SK-N-DZ (cell line): ENCODE results near the gene MDC1.
"Not testable (repeated sequence)": the region's sequence is repeated elsewhere in the genome, so short reads cannot be mapped to it uniquely, and the experiment has no call there.

Experiments used
- DNase-seq: peaks from one replicate; pipeline ENCODE4 v3.0.0-alpha.2; 2015; ENCODE audit warnings: low spot score

MDC1 gene

DNA sequence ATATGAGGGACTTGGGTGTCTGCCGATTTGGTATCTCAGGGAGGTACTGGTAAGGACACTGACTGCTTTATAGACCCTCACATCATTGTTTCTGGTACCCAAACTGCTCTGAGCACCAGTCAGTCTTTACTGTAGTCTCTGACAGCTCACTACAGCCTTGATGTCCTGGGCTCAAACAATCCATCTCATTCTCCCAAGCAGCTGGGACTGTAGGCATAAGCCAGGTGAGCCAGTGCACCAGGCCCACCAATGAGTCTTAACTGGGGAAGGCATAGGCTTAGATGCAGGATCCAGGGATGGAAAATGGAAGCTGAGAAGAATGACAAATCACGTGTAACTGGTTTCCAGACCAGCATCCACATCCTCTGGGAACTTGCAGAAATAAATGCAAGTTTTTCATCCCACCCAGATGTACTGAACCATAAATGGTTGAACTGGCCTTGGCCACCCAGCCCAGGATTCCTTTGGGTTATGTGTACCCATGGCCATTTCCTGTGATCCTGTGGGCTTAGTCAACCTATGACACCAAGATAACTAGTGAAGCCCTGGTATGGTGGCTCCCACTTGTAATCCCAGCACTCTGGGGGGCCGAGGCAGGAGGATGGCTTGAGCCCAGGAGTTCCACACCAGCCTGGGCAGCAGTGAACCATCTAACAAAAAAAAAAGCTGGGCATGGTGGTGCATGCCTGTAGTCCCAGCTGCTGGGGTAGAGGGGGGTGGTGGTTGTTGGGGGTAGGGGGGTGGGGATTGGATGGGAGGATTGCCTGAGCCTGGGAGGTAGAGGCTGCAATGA, 8.8 kb upstream of the MDC1 start:
- DNase-seq, result peak; percentile 57

- DNase-seq, result peak; percentile 34
Observed at GRCh38 chr6:30724906-30725667, 8.0 kb upstream of the MDC1 start.

DNA sequence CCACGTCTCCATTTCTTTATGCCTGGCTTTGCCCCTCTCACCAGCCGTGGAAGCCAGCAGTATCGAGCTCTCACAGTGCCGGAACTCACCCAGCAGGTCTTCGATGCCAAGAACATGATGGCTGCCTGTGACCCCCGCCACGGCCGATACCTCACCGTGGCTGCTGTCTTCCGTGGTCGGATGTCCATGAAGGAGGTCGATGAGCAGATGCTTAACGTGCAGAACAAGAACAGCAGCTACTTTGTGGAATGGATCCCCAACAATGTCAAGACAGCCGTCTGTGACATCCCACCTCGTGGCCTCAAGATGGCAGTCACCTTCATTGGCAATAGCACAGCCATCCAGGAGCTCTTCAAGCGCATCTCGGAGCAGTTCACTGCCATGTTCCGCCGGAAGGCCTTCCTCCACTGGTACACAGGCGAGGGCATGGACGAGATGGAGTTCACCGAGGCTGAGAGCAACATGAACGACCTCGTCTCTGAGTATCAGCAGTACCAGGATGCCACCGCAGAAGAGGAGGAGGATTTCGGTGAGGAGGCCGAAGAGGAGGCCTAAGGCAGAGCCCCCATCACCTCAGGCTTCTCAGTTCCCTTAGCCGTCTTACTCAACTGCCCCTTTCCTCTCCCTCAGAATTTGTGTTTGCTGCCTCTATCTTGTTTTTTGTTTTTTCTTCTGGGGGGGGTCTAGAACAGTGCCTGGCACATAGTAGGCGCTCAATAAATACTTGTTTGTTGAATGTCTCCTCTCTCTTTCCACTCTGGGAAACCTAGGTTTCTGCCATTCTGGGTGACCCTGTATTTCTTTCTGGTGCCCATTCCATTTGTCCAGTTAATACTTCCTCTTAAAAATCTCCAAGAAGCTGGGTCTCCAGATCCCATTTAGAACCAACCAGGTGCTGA, 7.0 kb upstream of the MDC1 start:
- not testable (repeated sequence) for DNase-seq

- DNase-seq, result not testable (repeated sequence)
Observed at GRCh38 chr6:30723159-30723842, 6.2 kb upstream of the MDC1 start.

- peak; percentile 81 for DNase-seq
Observed at GRCh38 chr6:30722280-30723112, 5.4 kb upstream of the MDC1 start.

DNA sequence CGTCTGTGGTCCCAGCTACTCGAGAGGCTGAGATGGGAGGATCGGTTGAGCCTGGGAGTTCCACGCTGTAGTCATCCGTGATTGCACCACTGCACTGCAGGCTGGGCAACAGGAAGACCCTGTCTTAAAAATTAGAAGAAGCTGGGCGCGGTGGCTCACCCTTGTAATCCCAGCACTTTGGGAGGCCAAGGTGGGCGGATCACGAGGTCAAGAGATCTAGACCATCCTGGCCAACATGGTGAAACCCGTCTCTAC, 4.9 kb upstream of the MDC1 start:
- DNase-seq, result not testable (repeated sequence)

- peak; percentile 83 for DNase-seq
Observed at GRCh38 chr6:30721198-30722024, 4.3 kb upstream of the MDC1 start.

DNA sequence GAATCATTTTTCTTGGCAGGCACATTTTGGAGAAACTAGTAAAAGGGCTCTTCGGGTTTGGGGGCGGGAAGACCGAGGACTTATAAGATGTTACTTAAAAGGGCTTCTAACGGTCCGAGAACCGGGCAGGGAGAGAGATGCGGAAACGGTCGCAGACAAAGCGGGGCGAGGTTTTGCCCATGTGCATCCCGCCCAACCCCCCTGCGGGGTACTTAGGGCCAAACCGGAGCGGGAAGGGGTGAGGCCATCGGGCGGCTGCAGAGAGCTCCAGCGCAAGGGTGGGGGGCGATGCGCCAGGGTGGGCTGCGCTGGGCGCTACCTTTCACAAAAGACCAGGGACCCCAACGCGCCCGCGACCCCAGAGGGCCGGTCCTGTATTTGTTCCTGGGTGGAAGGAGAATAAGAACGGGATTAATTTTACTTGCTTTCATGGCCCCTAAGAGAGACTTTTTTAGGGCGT, 3.7 kb upstream of the MDC1 start:
- peak; percentile 70 for DNase-seq

DNA sequence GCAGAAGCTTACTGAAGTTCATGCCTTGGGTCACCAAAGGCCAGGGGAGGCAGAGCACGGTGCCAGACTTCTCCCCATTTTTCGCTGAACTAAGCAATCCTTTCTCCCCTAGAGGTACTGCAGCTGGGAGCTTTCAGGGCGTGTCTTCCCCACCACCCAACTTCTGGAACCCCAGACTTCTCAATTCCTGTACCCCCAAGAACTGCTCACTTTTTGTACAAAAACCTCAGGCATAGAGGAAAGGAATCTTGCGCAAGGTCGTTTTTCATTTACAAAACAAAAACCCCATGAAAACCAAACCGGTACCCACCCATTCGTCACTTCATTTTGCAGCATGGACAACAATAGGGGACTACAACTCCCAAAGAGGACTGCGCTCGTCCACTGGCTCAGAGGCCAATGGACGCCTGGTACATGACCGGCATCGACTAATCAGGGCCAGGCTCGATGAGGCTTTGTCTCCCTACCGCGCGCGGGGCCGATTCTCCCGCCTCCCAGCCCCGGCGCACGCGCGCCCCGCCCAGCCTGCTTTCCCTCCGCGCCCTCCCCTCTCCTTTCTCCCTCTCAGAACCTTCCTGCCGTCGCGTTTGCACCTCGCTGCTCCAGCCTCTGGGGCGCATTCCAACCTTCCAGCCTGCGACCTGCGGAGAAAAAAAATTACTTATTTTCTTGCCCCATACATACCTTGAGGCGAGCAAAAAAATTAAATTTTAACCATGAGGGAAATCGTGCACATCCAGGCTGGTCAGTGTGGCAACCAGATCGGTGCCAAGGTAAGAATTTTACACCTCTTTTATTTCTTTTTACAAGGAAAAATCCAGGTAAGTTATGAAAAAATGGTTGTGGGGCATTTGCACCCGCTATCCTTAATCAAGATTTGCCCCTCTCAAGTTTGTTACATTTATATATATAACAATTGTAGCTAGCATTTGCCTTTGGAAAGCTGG, 3.0 kb upstream of the MDC1 start, which contains the start of gene TUBB:
TUBB (plus strand) TSS at position 562 of the 947 bp plus-strand sequence; CDS start at position 717, 155 bp downstream.
- DNase-seq, result peak; percentile 98

- peak; percentile 22 for DNase-seq
Observed at GRCh38 chr6:30719356-30719755, 2.3 kb upstream of the MDC1 start.

DNA sequence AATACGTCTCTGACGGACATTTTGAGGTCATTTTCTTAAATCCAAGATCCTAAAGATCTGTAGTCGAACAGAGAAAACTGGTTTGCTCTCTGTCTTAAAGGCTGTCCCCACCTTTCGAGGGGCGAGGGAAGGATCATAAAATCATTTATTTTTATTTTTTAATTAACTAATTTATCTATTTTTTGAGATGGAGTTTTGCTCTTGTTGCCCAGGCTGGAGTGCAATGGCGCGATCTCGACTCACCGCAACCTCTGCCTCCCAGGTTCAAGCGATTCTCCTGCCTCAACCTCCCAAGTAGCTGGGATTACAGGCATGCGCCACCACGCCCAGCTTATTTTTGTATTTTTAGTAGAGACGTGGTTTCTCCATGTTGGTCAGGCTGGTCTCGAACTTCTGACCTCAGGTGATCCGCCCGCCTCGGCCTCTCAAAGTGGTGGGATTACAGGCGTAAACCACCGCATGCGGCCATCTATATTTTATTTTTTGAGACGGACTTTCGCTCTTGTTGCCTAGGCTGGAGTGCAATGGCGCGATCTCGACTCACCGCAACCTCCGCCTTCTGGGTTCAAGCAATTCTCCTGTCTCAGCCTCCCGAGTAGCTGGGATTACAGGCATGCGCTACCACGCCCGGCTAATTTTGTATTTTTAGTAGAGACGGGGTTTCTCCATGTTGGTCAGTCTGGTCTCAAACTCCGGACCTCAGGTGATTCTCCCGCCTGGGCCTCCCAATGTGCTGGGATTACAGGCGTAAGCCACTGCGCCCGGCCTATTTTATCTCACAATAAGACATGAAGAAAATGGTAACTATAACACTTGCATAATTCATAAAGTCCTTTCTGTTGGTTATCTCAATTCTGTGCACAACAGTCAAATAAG, 1.0 kb upstream of the MDC1 start:
- DNase-seq, result not testable (repeated sequence)

GRCh38 chr6:30716879-30717128, 277 bp downstream of the MDC1 start:
- no peak for DNase-seq

- no peak for DNase-seq
Observed at GRCh38 chr6:30714263-30714662, 2.8 kb downstream of the MDC1 start.

DNA sequence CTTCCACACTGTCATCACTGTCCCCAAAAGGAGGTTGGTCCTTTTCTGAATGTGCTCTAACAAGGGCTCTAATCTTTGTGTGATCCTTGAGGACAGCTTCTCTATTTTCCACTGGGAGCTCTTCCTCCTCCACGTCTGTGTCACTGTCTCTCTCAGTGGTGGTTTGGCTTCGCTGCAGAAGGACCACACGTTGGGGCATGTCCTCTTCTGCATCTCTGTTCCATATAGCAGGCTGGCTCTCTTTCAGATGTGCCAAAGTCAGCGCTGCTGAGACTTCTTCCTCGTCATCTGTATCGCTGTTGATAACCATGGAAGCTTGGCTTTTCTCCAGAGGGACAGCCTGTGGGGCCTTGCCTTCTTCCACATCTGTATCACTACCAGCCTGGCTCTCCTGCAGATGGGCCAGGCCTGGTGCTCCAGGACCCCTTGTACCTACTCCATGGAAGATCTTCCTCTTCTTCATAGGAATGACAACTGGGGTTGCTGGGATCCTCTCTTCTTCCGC, 4.6 kb downstream of the MDC1 start:
- DNase-seq, result no peak

DNA sequence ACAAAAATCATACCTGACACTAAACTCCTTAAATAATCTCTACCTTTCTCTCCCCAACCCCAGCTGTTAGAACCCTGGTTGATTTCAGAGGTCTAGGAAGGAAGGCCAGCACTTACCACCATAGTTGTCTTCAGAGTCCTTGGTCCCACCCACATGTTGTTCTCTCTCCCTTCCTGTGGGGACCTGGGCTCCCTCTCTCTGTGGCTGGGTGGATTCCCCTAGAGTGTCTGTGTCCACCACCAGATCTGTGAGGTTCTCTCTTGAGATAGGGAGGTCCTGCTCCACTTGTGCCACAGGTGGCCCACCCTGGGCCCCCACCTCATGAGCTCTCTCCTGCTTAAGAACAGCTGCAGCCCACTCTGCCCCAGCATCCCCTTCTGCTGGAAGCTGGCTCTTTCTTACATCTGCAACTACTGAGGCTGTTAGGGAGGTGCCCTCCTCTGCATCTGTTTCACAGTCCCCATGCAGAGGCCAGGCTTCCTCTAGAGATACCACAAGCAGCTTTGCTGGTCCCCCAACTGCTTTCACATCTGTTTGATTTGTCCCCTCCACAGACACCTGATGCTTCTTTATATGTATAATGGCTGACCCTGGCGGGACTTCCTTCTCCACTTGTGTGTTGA, 5.2 kb downstream of the MDC1 start:
- DNase-seq, result no peak

DNA sequence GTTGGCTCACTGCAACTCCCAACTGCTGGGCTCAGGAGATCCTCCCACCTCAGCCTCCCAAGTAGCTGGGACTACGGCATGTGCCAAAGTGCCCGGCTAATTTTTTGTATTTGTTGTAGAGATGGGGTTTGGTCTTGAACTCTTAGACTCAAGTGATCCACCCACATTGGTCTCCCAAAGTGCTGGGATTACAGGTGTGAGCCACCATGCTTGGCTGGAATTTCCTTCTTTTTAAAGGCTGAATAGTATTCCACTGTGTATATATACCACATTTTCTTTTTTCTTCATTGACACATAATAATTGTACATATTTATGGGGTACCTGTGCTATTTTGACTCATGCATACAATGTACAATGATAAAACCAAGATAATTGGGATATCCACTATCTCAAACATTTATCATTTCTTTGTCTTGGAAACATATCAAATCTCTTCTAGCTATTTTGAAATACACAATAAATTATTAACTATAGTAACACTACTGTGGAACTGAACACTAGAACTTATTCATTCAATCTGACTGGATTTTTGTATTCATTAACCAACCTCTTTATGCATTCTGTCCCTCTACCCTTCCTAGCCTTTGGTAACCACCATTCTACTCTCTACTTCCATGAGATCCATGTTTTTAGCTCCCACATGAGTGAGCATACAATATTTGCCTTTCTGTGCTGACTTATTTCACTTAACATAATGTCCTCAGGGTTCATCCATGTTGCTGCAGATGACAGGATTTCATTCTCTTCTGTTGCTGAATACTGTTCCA, 7.8 kb downstream of the MDC1 start:
- no peak for DNase-seq
